ENCODE data around the gene CALR.

Gene CALR

DNA sequence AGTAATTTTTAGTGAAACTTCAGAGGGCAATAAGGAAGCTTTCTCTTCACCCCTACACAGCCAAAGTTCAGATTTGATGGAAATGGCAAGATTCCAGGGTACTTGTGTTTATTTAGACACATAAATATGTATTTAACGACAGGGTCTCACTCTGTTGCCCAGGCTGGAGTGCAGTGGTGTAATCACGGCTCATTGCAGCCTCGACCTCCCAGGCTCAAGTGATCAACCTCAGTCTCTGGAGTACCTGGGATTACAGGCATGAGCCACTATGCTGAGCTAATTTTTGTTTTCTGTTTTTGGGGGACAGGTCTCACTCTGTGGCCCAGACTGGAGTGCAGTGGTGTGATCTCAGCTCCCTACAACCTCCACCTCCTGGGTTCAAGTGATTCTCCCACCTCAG is 17.4 kb upstream of the CALR start:
- Mint-ChIP-seq H3K4me1 (ENCODE audit: low read depth) (peaks cover 16% of the 10 kb centered on the region), H3K36me3 (ENCODE audit: low read depth) (peaks cover 56% of the 10 kb centered on the region), H3K27ac (no peak overlapping the region), H3K4me3 (no peak overlapping the region), H3K27me3 (no peaks in the 10 kb centered on the region), H3K9me3 (peaks cover 2% of the 10 kb centered on the region)
- DNase-seq, result no peak

DNA sequence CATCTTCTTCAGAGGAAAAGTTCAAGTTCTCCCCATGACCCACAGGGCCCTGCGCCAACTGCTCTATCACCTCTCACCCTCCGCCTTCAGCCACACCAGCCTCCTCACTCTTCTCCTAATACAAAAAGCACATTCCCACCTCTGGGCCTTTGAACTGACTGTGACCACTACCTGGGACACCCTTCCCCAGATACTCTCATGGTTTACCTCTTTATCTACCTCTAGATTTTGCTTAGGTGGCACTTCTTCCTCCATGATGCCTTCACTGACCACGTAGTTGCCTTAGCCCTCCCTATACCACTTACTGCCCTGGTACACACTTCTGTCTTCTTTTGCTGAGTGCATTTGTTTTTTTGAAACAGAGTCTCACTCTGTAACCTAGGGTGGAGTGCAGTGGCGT is 15.4 kb upstream of the CALR start:
- H3K36me3 Mint-ChIP-seq (ENCODE audit: low read depth), result peaks cover 73% of the 10 kb centered on the region
- peaks cover 2% of the 10 kb centered on the region for H3K9me3 Mint-ChIP-seq
- H3K4me1 Mint-ChIP-seq (ENCODE audit: low read depth), result peaks cover 16% of the 10 kb centered on the region
- no peak for DNase-seq
- no peak overlapping the region for H3K27ac Mint-ChIP-seq
- no peak overlapping the region for H3K4me3 Mint-ChIP-seq
- H3K27me3 Mint-ChIP-seq, result no peaks in the 10 kb centered on the region

DNA sequence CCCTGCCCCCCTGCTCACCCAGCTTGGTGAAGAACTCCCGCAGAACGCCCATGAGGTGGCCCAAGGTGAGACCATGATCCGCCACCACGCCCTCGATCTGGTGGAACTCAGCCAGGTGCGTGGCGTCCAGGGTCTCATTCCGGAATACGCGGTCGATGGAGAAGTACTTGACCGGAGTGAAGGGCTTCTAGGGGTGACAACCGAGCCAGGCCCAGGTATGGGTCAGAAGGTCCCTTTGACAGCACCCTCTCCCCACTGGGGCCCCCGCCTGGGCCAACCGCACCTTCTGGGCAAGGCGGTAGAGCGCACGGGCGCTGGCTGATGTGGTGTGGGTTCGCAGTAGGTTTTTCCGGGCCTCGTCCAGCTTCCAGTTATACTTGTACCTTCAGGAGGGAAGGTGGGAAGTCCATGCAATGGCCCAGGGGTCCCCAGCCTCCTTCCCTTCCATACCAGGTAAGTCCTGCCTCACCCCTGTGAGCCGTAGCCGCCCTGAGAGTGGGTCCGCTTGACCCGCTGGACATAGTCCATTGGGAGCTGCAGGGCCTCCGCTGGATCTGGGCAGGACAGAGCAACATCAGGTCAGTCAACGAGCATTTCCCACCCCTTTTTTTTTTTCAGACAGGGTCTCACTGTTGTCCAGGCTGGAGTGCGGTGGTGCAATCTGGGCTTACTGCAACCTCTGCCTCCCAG is 13.6 kb upstream of the CALR start:
- H3K27ac Mint-ChIP-seq, result no peak overlapping the region
- no peak overlapping the region for H3K4me3 Mint-ChIP-seq
- no peak for DNase-seq
- H3K36me3 Mint-ChIP-seq (ENCODE audit: low read depth), result peaks cover 88% of the 10 kb centered on the region
- H3K4me1 Mint-ChIP-seq (ENCODE audit: low read depth), result peaks cover 5% of the 10 kb centered on the region
- no peaks in the 10 kb centered on the region for H3K27me3 Mint-ChIP-seq
- no peaks in the 10 kb centered on the region for H3K9me3 Mint-ChIP-seq

DNA sequence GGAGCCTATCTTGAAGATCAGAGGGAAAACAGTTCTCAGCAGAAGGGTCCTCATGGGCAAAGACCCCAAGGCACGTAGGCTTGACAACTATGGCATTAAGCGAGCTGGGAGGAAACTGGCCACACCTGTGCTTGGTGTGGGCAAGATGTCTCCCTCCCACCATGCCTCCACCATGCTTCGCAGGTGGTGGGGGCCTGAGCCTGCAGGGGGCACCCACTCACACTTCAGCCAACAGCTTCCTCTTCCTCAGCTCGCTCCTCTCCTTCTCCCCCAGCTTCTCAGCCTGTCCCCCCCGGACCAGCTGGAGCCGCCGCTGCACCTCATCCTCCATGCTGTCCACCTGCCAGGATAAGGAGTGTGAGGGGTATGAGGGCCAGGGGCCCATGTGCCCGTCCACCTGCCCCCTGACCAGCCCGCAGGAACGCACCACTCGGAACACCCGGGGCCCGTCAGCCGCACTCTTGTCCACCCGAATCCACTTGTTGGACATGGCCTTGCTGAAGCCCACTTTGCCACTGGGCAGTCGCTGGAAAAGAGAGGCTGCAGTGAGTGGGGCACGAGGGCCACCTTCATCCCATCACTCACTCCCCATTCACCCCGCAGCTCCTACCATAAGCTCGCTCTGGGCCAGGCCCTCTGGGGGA is 8.3 kb upstream of the CALR start:
- H3K9me3 Mint-ChIP-seq, result no peaks in the 10 kb centered on the region
- H3K36me3 Mint-ChIP-seq (ENCODE audit: low read depth), result peaks cover 80% of the 10 kb centered on the region
- no peak for DNase-seq
- H3K27me3 Mint-ChIP-seq, result no peaks in the 10 kb centered on the region
- H3K4me3 Mint-ChIP-seq, result no peak overlapping the region
- peak overlapping the region; percentile 6 for H3K27ac Mint-ChIP-seq
- peaks cover 29% of the 10 kb centered on the region for H3K4me1 Mint-ChIP-seq (ENCODE audit: low read depth)

DNA sequence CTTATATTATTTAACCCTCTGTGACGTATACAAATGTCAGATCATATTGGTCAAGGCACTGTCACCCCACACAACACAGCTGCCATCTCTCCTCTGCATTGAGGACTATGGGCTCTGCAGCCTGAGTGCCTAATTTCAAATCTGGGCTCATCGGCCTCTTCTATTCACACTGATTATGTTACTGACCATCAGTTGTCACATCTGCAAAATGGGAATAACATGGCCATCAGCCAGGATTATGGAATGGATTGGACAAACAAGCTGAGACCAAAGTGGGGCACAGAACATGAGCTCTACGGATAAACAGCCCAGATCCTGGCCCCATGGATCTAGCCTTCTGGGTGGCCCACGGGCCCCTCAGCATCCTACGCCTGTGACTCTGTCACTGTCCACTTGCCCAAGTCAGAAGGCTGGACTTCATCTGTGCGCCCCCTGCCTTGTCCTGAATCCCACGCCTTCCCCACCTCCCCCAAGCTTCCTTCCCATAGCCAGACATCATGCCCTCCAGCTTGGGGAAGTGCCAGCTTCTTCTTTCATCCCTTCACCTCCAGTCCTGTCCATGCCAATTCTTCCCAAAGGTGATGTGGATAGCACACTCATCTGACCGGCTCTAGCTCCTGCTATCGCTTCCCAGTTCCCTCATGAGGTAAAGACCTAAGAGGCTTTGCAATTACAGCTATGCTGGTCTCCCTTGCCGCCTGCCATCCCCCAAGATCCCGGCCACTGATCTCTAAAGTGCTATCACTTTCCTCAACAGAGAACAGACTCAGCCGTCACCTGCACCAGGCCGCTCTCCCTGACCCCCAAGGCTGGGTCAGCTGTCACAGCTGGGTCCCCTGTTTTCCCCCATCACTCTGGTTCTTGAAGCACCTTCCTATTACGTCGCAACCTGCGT is 5.8 kb upstream of the CALR start:
- Mint-ChIP-seq H3K4me3 (peak overlapping the region; percentile 97), H3K4me1 (ENCODE audit: low read depth) (peaks cover 42% of the 10 kb centered on the region), H3K36me3 (ENCODE audit: low read depth) (peaks cover 57% of the 10 kb centered on the region), H3K9me3 (no peaks in the 10 kb centered on the region), H3K27me3 (no peaks in the 10 kb centered on the region), H3K27ac (peak overlapping the region; percentile 94)
- DNase-seq, result no peak

DNA sequence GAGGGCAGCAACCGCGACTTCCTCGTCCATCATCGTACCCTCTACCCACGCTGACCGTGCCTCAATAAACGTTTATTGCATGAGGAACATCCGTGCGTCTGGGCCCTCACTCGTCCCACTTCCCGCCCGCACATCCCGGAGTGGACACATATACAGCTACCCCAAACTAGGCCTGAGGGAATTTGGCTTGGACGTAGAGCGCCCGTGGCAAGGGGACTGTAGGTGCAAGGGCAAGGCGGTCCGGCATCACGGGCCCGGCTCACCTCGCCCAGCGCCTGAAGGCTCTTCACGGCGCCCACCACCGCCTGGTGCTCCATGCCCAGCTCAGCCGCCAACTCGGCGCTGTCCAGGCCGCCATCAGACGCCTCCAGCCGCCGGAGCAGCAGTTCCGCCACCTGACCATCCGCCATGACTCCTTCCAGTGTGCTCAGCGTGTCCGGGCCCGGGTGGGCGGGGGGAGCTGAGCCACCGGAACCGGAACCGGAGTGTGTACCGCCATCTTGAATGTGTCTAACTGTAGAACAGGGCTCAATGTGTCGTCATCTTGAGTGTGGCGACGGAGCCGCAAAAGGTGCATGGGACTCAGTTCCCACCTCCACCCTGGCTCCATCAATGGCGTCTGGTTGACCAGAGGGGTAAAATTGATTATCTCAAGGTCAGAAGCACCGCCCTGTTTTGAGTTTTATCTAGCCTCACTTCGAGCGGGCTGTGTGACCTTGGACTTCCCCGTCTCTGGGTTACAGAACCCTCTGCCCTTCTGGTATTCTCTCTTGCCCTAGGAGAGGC is 4.9 kb upstream of the CALR start, which contains the start of gene FARSA:
TSS of gene FARSA (minus strand) at position 425 of the 786 bp plus-strand sequence. CDS start at position 410, 15 bp downstream.
- H3K9me3 Mint-ChIP-seq, result no peaks in the 10 kb centered on the region
- H3K27ac Mint-ChIP-seq, result peak within 1 kb of the TSS; percentile 94
- H3K36me3 Mint-ChIP-seq (ENCODE audit: low read depth), result peaks cover 50% of the 10 kb centered on the region
- H3K27me3 Mint-ChIP-seq, result no peaks in the 10 kb centered on the region
- DNase-seq, result peak; percentile 89
- peak within 1 kb of the TSS; percentile 97 for H3K4me3 Mint-ChIP-seq
- H3K4me1 Mint-ChIP-seq (ENCODE audit: low read depth), result peaks cover 48% of the 10 kb centered on the region

DNA sequence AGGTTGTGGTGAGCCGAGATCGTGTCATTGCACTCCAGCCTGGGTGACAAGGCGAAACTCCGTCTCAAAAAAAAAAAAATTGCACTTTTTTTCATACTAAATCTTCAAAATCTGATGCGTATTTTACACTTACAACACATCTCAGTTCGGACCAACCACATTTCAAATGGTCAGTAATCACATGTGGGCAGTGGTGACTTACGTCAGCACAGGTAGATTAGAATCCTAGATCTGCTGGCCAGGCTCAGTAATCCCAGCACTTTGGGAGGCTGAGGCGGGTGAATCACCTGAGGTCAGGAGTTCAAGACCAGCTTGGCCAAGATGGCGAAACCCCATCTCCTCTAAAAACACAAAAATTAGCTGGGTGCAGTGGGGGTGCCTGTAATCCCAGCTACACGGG is 3.3 kb upstream of the CALR start:
- Mint-ChIP-seq H3K9me3 (no peaks in the 10 kb centered on the region), H3K27ac (no peak overlapping the region), H3K27me3 (no peaks in the 10 kb centered on the region), H3K36me3 (ENCODE audit: low read depth) (peaks cover 50% of the 10 kb centered on the region), H3K4me3 (no peak overlapping the region), H3K4me1 (ENCODE audit: low read depth) (peaks cover 61% of the 10 kb centered on the region)
- no peak for DNase-seq

DNA sequence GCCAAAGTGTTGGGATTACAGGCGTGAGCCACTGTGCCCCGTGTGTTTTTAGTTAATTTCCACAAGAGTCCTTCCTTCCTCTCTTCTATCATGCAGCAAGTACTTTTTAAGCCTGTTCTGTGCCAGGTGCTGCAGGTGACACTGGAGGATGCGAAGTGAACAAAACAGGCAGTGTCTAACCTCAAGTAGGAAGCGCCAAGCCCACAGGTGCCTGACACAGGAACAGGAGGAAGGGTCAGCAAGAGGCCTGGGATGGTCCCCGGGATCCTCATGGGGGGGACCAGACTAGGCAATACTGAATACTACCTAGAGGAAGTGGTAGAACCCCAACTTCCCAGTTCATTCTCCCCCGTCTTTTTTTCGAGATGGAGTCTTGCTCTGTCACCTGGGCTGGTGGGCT is 1.8 kb upstream of the CALR start:
- Mint-ChIP-seq H3K36me3 (ENCODE audit: low read depth) (peaks cover 50% of the 10 kb centered on the region), H3K4me3 (no peak overlapping the region), H3K4me1 (ENCODE audit: low read depth) (peaks cover 69% of the 10 kb centered on the region), H3K27ac (peak overlapping the region; percentile 48), H3K27me3 (no peaks in the 10 kb centered on the region), H3K9me3 (no peaks in the 10 kb centered on the region)
- no peak for DNase-seq

DNA sequence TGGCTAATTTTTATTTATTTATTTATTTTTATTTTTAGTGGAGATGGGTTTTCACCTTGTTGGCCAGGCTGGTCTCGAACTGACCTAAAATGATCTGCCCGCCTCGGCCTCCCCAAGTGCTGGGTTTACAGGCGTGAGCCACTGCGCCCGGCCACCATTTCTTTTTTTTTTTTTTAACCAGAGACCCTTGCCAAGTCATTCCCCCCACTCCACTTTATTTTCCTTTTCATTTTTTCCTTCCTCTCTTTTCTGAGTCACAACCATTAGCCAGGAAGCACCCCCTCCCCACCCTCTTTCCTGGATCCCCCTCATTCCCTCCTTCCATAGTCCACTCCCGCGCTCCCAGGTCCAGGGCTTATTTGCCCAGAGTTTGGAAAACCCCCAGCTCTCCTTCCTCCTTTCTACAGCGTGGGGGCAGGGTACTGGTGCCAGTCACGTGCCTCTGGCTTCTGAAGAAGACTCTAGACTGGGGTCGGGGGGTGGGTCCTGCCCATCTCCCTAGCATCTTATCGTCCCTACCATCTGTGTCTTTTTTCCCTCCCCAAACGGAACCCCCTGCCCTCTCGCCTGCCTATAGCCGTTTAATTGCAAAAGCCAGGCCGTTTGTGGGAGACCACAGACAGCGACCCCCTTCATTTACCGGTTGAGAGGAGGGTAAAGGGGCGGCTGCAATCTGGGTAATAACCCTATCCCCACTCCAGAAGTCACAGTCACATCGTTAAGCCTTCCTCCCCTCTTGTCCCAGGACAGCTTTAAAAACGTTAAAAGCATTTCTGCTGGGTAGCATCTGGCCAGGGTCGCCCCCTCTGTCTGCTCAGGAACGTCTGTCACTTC is 1.1 kb upstream of the CALR start:
- DNase-seq, result no peak
- Mint-ChIP-seq H3K4me1 (ENCODE audit: low read depth) (peaks cover 71% of the 10 kb centered on the region), H3K4me3 (peak overlapping the region; percentile 98), H3K27me3 (no peaks in the 10 kb centered on the region), H3K27ac (peak overlapping the region; percentile 96), H3K36me3 (ENCODE audit: low read depth) (peaks cover 53% of the 10 kb centered on the region), H3K9me3 (no peaks in the 10 kb centered on the region)

DNA sequence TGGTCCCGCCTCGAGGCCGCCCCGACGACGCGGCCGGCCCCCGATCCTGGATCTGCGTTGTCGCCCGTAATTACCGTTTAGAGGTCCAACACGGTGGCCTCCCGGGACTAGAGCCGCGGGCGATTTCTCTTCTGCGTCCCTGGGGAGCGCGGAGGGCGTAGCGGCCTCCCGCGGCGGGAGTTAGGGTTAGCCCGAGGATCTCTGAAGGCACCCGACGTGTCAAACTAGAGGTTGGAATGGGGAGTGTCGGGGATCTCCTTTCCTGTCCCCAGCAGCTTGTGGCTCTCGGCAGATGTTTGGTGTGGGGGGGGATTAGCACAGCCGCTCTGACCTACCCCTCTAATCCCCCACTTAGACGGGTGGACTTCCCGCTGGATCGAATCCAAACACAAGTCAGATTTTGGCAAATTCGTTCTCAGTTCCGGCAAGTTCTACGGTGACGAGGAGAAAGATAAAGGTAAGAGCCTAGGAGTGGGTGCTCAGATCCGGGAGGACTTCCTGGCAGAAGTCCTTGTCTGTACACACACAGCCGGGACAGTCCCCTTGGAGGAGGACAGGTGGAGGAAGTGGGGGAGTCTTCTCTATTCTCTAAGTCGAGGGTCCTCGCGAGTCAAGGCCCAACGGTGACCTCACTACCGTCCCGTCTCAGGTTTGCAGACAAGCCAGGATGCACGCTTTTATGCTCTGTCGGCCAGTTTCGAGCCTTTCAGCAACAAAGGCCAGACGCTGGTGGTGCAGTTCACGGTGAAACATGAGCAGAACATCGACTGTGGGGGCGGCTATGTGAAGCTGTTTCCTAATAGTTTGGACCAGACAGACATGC is 581 bp downstream of the CALR start:
- Mint-ChIP-seq H3K27ac (peak overlapping the region; percentile 96), H3K27me3 (no peaks in the 10 kb centered on the region), H3K36me3 (ENCODE audit: low read depth) (peaks cover 57% of the 10 kb centered on the region), H3K4me3 (peak overlapping the region; percentile 98), H3K4me1 (ENCODE audit: low read depth) (peaks cover 74% of the 10 kb centered on the region), H3K9me3 (no peaks in the 10 kb centered on the region)
- peak; percentile 68 for DNase-seq

DNA sequence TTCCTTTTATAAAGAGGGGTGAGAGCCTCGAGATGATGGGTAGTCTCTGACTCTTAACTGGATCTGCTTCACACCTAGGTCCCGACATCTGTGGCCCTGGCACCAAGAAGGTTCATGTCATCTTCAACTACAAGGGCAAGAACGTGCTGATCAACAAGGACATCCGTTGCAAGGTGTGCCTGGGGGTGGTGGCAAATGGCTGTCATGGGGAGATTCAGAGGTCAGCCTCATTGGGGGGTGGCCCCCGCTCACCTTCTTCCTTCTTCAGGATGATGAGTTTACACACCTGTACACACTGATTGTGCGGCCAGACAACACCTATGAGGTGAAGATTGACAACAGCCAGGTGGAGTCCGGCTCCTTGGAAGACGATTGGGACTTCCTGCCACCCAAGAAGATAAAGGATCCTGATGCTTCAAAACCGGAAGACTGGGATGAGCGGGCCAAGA is 1.6 kb downstream of the CALR start:
- peaks cover 67% of the 10 kb centered on the region for H3K36me3 Mint-ChIP-seq (ENCODE audit: low read depth)

DNA sequence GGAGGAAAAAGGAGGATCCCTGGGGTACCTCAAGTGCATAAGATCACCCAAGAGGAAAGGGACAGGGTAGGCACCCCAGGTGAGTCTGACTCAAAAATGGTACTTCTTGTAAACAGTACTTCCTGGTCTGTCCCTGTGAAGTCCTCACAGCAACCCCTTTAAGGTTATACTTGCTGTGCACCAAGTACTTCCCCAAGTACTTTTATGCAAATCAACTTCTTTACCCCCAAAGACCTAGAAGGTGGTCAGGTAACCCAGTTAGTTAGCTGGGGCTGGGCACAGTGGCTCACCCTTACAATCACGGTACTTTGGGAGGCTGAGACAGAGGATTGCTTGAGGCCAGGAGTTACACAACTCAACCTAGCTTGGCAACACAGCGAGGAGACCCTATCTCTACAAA is 2.5 kb downstream of the CALR start:
- H3K4me3 Mint-ChIP-seq, result peak overlapping the region; percentile 98
- no peak for DNase-seq
- peaks cover 75% of the 10 kb centered on the region for H3K36me3 Mint-ChIP-seq (ENCODE audit: low read depth)
- no peaks in the 10 kb centered on the region for H3K27me3 Mint-ChIP-seq
- H3K9me3 Mint-ChIP-seq, result no peaks in the 10 kb centered on the region
- H3K27ac Mint-ChIP-seq, result peak overlapping the region; percentile 96
- peaks cover 82% of the 10 kb centered on the region for H3K4me1 Mint-ChIP-seq (ENCODE audit: low read depth)

More for the DNA sequence above, 1.6 kb downstream of the CALR start:
- H3K4me1 Mint-ChIP-seq (ENCODE audit: low read depth), result peaks cover 80% of the 10 kb centered on the region
- H3K27ac Mint-ChIP-seq, result peak overlapping the region; percentile 96
- H3K27me3 Mint-ChIP-seq, result no peaks in the 10 kb centered on the region
- no peaks in the 10 kb centered on the region for H3K9me3 Mint-ChIP-seq
- DNase-seq, result no peak
- peak overlapping the region; percentile 98 for H3K4me3 Mint-ChIP-seq
